Epithelial cell of esophagus (primary cell): ENCODE results near the gene LMX1B.

Source experiments
- DNase-seq: peaks from one replicate; pipeline ENCODE4 v3.0.0; 2010; ENCODE audit warnings: low read depth
- H3K4me3 ChIP-seq: 2 replicates; pipeline ENCODE4 v1.5.1; 2011; ENCODE audit warnings: mild to moderate bottlenecking, low read length, control low read depth
- CTCF ChIP-seq: IDR thresholded peaks from 2 replicates; pipeline ENCODE4 v1.5.1; 2011; ENCODE audit warnings: low read depth, mild to moderate bottlenecking, low read length, control low read depth, inconsistent platforms; ENCODE audit not compliant: insufficient read depth; ENCODE audit errors: missing control alignments

The LMX1B gene

DNA sequence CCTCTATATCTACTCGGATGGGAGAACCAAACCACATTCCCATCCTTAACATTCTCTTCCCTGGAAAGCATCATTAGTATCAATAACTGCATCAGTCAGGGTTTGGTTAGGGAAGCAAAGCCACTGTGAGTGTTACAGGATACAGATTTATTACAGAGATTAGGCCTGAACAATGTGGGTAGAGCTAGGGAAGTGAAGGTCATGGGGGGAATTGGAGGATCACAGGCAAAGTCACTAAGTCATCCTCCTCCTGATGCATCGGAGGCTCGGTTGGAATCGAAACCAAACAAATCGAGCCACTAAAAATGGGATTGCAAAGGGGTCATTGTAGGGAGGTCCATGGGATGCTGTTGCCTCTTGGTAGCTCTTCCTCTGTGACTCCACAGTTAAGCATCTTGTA is 129.3 kb downstream of the LMX1B start:
- TF ChIP-seq CTCF = no peak
- DNase-seq = no peak
- no peak overlapping the region for H3K4me3 ChIP-seq

GRCh38 chr9:126745574-126746411 is 132.1 kb downstream of the LMX1B start:
- H3K4me3 ChIP-seq = no peak overlapping the region
- no peak for TF ChIP-seq CTCF
- no peak for DNase-seq
